ENCODE measurements around the gene AMACR.
"Not testable (repeated sequence)": the region's sequence is repeated elsewhere in the genome, so short reads cannot be mapped to it uniquely, and the experiment has no call there.

The AMACR gene

GRCh38 chr5:34038838-34039237, 31.0 kb upstream of the AMACR start:
- no peak for DNase-seq (ENCODE audit: low read depth)
- no peak overlapping the region for H3K4me3 ChIP-seq (ENCODE audit: low read depth, low read length)

- no peak for DNase-seq (ENCODE audit: low read depth)
- no peak overlapping the region for H3K4me3 ChIP-seq (ENCODE audit: low read depth, low read length)
Observed at GRCh38 chr5:34038390-34038789, 30.5 kb upstream of the AMACR start.

- no peak for DNase-seq (ENCODE audit: low read depth)
- H3K4me3 ChIP-seq (ENCODE audit: low read depth, low read length): no peak overlapping the region
Observed at GRCh38 chr5:34037726-34038125, 29.9 kb upstream of the AMACR start.

GRCh38 chr5:34035756-34036155, 27.9 kb upstream of the AMACR start:
- no peak for DNase-seq (ENCODE audit: low read depth)
- no peak overlapping the region for H3K4me3 ChIP-seq (ENCODE audit: low read depth, low read length)

- DNase-seq (ENCODE audit: low read depth): no peak
- no peak overlapping the region for H3K4me3 ChIP-seq (ENCODE audit: low read depth, low read length)
Observed at GRCh38 chr5:34034534-34035327, 26.9 kb upstream of the AMACR start.

GRCh38 chr5:34031966-34032365, 24.1 kb upstream of the AMACR start:
- H3K4me3 ChIP-seq (ENCODE audit: low read depth, low read length): no peak overlapping the region
- no peak for DNase-seq (ENCODE audit: low read depth)

GRCh38 chr5:34031117-34031516, 23.3 kb upstream of the AMACR start:
- no peak for DNase-seq (ENCODE audit: low read depth)
- H3K4me3 ChIP-seq (ENCODE audit: low read depth, low read length): no peak overlapping the region

- not testable (repeated sequence) for H3K4me3 ChIP-seq (ENCODE audit: low read depth, low read length); DNase-seq (ENCODE audit: low read depth)
Observed at GRCh38 chr5:34030585-34030984, 22.7 kb upstream of the AMACR start.

- no peak for DNase-seq (ENCODE audit: low read depth)
- no peak overlapping the region for H3K4me3 ChIP-seq (ENCODE audit: low read depth, low read length)
Observed at GRCh38 chr5:34030048-34030447, 22.2 kb upstream of the AMACR start.

- no peak for DNase-seq (ENCODE audit: low read depth)
- H3K4me3 ChIP-seq (ENCODE audit: low read depth, low read length): no peak overlapping the region
Observed at GRCh38 chr5:34028349-34028748, 20.5 kb upstream of the AMACR start.

GRCh38 chr5:34026089-34026761, 18.4 kb upstream of the AMACR start:
- DNase-seq (ENCODE audit: low read depth): no peak
- no peak overlapping the region for H3K4me3 ChIP-seq (ENCODE audit: low read depth, low read length)

GRCh38 chr5:34022121-34022705, 14.4 kb upstream of the AMACR start:
- no peak for DNase-seq (ENCODE audit: low read depth)
- H3K4me3 ChIP-seq (ENCODE audit: low read depth, low read length): no peak overlapping the region

GRCh38 chr5:34021334-34021733, 13.5 kb upstream of the AMACR start:
- no peak overlapping the region for H3K4me3 ChIP-seq (ENCODE audit: low read depth, low read length)
- no peak for DNase-seq (ENCODE audit: low read depth)

GRCh38 chr5:34020726-34021125, 12.9 kb upstream of the AMACR start:
- DNase-seq (ENCODE audit: low read depth): no peak
- H3K4me3 ChIP-seq (ENCODE audit: low read depth, low read length): no peak overlapping the region

GRCh38 chr5:34017254-34017653, 9.4 kb upstream of the AMACR start:
- no peak overlapping the region for H3K4me3 ChIP-seq (ENCODE audit: low read depth, low read length)

GRCh38 chr5:34016750-34017149, 8.9 kb upstream of the AMACR start:
- no peak overlapping the region for H3K4me3 ChIP-seq (ENCODE audit: low read depth, low read length)
- DNase-seq (ENCODE audit: low read depth): no peak

More at GRCh38 chr5:34017254-34017653, 9.4 kb upstream of the AMACR start:
- DNase-seq (ENCODE audit: low read depth): no peak

GRCh38 chr5:34016222-34016621, 8.4 kb upstream of the AMACR start:
- no peak overlapping the region for H3K4me3 ChIP-seq (ENCODE audit: low read depth, low read length)
- DNase-seq (ENCODE audit: low read depth): no peak

- H3K4me3 ChIP-seq (ENCODE audit: low read depth, low read length): no peak overlapping the region
- no peak for DNase-seq (ENCODE audit: low read depth)
Observed at GRCh38 chr5:34015120-34015822, 7.4 kb upstream of the AMACR start.

GRCh38 chr5:34014626-34015025, 6.8 kb upstream of the AMACR start:
- no peak overlapping the region for H3K4me3 ChIP-seq (ENCODE audit: low read depth, low read length)
- DNase-seq (ENCODE audit: low read depth): no peak

- H3K4me3 ChIP-seq (ENCODE audit: low read depth, low read length): no peak overlapping the region
- DNase-seq (ENCODE audit: low read depth): no peak
Observed at GRCh38 chr5:34013547-34013946, 5.7 kb upstream of the AMACR start.
